Endothelial cell of umbilical vein (primary cell): ENCODE data around the gene RASGEF1C. TPM values are rescaled to one million over a fixed set of nuclear protein-coding genes. Genes with fewer than 3 reads are reported as not detected.
A peak's percentile ranks its signal among the peaks of the same experiment; 100 is the strongest.

Experiments used
- BruUV-seq: library from RNA; stranded (reverse); fragments of 400-500 nt; replicated peaks from 2 replicates; lab custom pipeline; 2021; lab: Mats Ljungman, UMichigan
- CTCF ChIA-PET: fragments of 300-600, 350-600 bp; sonication (Branson Sonifier 250); formaldehyde crosslinking; loops from one replicate; lab custom pipeline; 2021; ENCODE audit warnings: antibody characterized with exemption, inconsistent platforms; lab: Charles Lee
- POLR2A ChIA-PET: fragments of 300-600, 350-600 bp; sonication (Branson Sonifier 250); formaldehyde crosslinking; loops from one replicate; lab custom pipeline; 2021; ENCODE audit warnings: antibody characterized with exemption, inconsistent platforms; lab: Charles Lee
- DNase-seq: peaks from one replicate; pipeline ENCODE4 v3.0.0-alpha.2; 2011; ENCODE audit warnings: low read depth, low spot score
- FAIRE-seq: peaks from 2 replicates; lab custom pipeline; 2011; peaks lifted over from hg19 to GRCh38; lab: Jason Lieb, UNC
- H2AFZ ChIP-seq: 2 replicates; pipeline ENCODE4 v1.6.0; 2012; ENCODE audit warnings: low read depth, low read length, control low read depth, inconsistent platforms
- H3K27ac ChIP-seq: 2 replicates; pipeline ENCODE4 v1.5.1; 2011; ENCODE audit warnings: low read depth, mild to moderate bottlenecking, control low read depth, low read length, moderate library complexity; ENCODE audit not compliant: insufficient read depth
- H3K27me3 ChIP-seq, 2 experiments: 2 replicates each; pipeline versions ENCODE4 v1.6.0 to v1.6.1; 2011; ENCODE audit warnings: low read length in 2 of 2, mixed read lengths in 1 of 2; ENCODE audit not compliant: control insufficient read depth in 2 of 2, insufficient read depth in 2 of 2
- H3K36me3 ChIP-seq, 2 experiments: 2 replicates in 1 of 2; 3 replicates in 1 of 2; pipeline ENCODE4 v1.5.1; 2011; ENCODE audit warnings: low read length in 2 of 2, mild to moderate bottlenecking in 1 of 2, moderate library complexity in 1 of 2; ENCODE audit not compliant: control insufficient read depth in 2 of 2, insufficient read depth in 2 of 2; ENCODE audit errors: extremely low read depth in 1 of 2
- H3K4me1 ChIP-seq: 3 replicates; pipeline ENCODE4 v1.5.1; 2011; ENCODE audit warnings: mild to moderate bottlenecking, low read length; ENCODE audit not compliant: control insufficient read depth, insufficient read depth; ENCODE audit errors: extremely low read depth
- H3K4me2 ChIP-seq: 2 replicates; pipeline ENCODE4 v1.6.1; 2011; ENCODE audit warnings: low read length, control low read depth, mixed read lengths; ENCODE audit not compliant: insufficient read depth
- H3K4me3 ChIP-seq, 3 experiments: fragments of 200-600 bp in 1 of 3; sonication (generic), shearing (Covaris generic) in 1 of 3; replicated peaks in 1 of 3; 2 replicates each; pipeline ENCODE4 v1.5.1; 2011 to 2016; ENCODE audit warnings: control low read depth in 3 of 3, low read length in 3 of 3, mild to moderate bottlenecking in 2 of 3, inconsistent platforms in 1 of 3, low read depth in 1 of 3, moderate library complexity in 1 of 3; ENCODE audit not compliant: insufficient read depth in 1 of 3
- H3K79me2 ChIP-seq: 2 replicates; pipeline ENCODE4 v1.6.0; 2012; ENCODE audit warnings: low read length, inconsistent platforms; ENCODE audit not compliant: control insufficient read depth, insufficient read depth
- H3K9ac ChIP-seq: replicated peaks from 2 replicates; pipeline ENCODE3; 2011; ENCODE audit warnings: low read length, control low read depth; ENCODE audit not compliant: insufficient read depth; ENCODE audit errors: extremely low read depth
- H3K9me1 ChIP-seq: replicated peaks from 3 replicates; pipeline ENCODE4 v1.6.0; 2011; ENCODE audit warnings: mild to moderate bottlenecking, low read length; ENCODE audit not compliant: control insufficient read depth, insufficient read depth; ENCODE audit errors: extremely low read depth
- H3K9me3 ChIP-seq: replicated peaks from 2 replicates; pipeline ENCODE4 v1.5.1; 2012; ENCODE audit warnings: low read length, inconsistent platforms; ENCODE audit not compliant: control insufficient read depth, insufficient read depth
- H4K20me1 ChIP-seq: replicated peaks from 2 replicates; pipeline ENCODE3; 2011; ENCODE audit warnings: mild to moderate bottlenecking, low read length; ENCODE audit not compliant: control insufficient read depth, insufficient read depth; ENCODE audit errors: extremely low read depth
- EZH2 ChIP-seq: IDR thresholded peaks from 2 replicates; pipeline ENCODE4 v1.6.1; 2012; ENCODE audit warnings: borderline replicate concordance, low read depth, mild to moderate bottlenecking, moderate library complexity, low read length, inconsistent platforms; ENCODE audit not compliant: severe bottlenecking
- FOS ChIP-seq: IDR thresholded peaks from 2 replicates; pipeline ENCODE4 v1.6.1; 2011; ENCODE audit warnings: mild to moderate bottlenecking, low read length, moderate library complexity, borderline replicate concordance; ENCODE audit not compliant: insufficient read depth
- GATA2 ChIP-seq: IDR thresholded peaks from 2 replicates; pipeline ENCODE4 v1.7.0; 2011; ENCODE audit warnings: low read depth, mild to moderate bottlenecking, moderate library complexity, mixed read lengths, low read length; ENCODE audit not compliant: insufficient read length, insufficient read depth
- JUN ChIP-seq: IDR thresholded peaks from 2 replicates; pipeline ENCODE4 v1.6.1; 2011; ENCODE audit warnings: borderline replicate concordance, low read depth; ENCODE audit not compliant: insufficient read length, insufficient read depth
- MYC ChIP-seq: IDR thresholded peaks from one replicate; pipeline ENCODE4 v1.6.1; 2011; ENCODE audit warnings: mild to moderate bottlenecking, low read depth, low read length
- POLR2A ChIP-seq: IDR thresholded peaks from 2 replicates; pipeline ENCODE4 v1.6.1; 2012; ENCODE audit warnings: low read depth, mild to moderate bottlenecking, control low read depth, low read length
- POLR2AphosphoS5 ChIP-seq: IDR thresholded peaks from 2 replicates; pipeline ENCODE4 v1.6.1; 2012; ENCODE audit warnings: low read depth, mild to moderate bottlenecking, control low read depth, low read length, moderate library complexity; ENCODE audit not compliant: insufficient read depth
- dilution Hi-C: fragments of 300-500 bp; cut with MboI; formaldehyde crosslinking; loops from one replicate; pipeline ENCODE4 v1.15.0; 2019; ENCODE audit warnings: low sequenced_read_pairs; ENCODE audit not compliant: extremely low pct_ligation_motif_present
- intact Hi-C: fragments of 100-400 bp; cut with micrococcal nuclease; formaldehyde crosslinking; loops from one replicate; pipeline ENCODE4 v1.10.0; 2022
- polyA plus RNA-seq, 4 experiments: library from polyadenylated mRNA; depleted of rRNA in 3 of 4; stranded (reverse) in 3 of 4; unstranded in 1 of 4; fragments of >200 nt; gene quantifications; 2 replicates each; pipeline versions ENCODE4 v1.2.1 to v1.2.3, GENCODE V29; 2011 to 2012; ENCODE audit warnings: missing spikeins in 1 of 4
- total RNA-seq: library from RNA; stranded (reverse); gene quantifications from 2 replicates; pipeline ENCODE4 v1.2.3, GENCODE V29; 2021
- TF ChIP-seq, protein P1 (sequence below): IDR thresholded peaks from 2 replicates; pipeline ENCODE4 v1.6.1; 2011; ENCODE audit not compliant: insufficient read depth, insufficient read length
- TF ChIP-seq, protein P2 (sequence below), 2 donors: IDR thresholded peaks; 1 replicate in 1 of 2; 2 replicates in 1 of 2; pipeline ENCODE4 v1.5.1; 2011; ENCODE audit warnings: low read length in 2 of 2, mild to moderate bottlenecking in 2 of 2, moderate library complexity in 2 of 2, control low read depth in 1 of 2, inconsistent platforms in 1 of 2, low read depth in 1 of 2; ENCODE audit not compliant: insufficient read depth in 1 of 2; ENCODE audit errors: extremely low read depth in 1 of 2

The RASGEF1C gene
- total and polyA plus RNA-seq, 2 donors (not counting 3 experiments of a cell fraction or from before 2014, with no cell fraction given) = not detected

DNA sequence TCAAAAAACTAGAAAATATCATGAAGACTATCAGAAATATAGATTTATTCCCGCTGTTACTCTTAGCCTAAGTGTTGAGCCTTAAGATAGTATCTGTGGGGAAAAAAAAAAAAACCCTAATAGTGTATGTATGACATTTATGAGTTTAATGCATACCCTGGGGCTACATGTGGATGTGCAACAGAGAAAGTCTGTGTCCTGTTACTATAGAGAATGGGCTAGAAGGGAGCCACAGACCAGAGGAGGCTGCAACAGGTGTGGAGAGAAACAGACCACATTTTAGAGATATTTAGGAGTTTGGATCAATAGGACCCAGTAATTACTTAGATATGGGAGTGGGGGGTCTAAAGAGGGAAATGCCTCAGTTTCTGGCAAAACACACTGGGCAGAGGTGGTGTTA, 152.9 kb downstream of the RASGEF1C start:
- Histone ChIP-seq H3K4me3 (no peak overlapping the region), H3K27ac (peak overlapping the region; percentile 68), H3K27me3 (no peaks in the 10 kb centered on the region), H3K9ac (peak overlapping the region; percentile 10), H3K9me3 (no peaks in the 10 kb centered on the region), H3K9me1 (no peaks in the 10 kb centered on the region), H4K20me1 (no peaks in the 10 kb centered on the region), H3K79me2 (peaks cover 15% of the 10 kb centered on the region), H3K4me2 (peak overlapping the region; percentile 33), H3K36me3 (no peaks in the 10 kb centered on the region), H2AFZ (no peak overlapping the region), H3K4me1 (peaks cover 18% of the 10 kb centered on the region)
- ChIA-PET CTCF (no interaction called here), POLR2A (no interaction called here)
- FAIRE-seq (no peak), DNase-seq (no peak)
- TF ChIP-seq FOS = no peak
- dilution Hi-C loops (no loop called here), intact Hi-C loops (loop anchor here (1.0 to 2.0 kb wide), 2 partner anchors 14 to 29 kb away; no protein-coding TSS in a partner anchor)
- no TSS peak for BruUV-seq

DNA sequence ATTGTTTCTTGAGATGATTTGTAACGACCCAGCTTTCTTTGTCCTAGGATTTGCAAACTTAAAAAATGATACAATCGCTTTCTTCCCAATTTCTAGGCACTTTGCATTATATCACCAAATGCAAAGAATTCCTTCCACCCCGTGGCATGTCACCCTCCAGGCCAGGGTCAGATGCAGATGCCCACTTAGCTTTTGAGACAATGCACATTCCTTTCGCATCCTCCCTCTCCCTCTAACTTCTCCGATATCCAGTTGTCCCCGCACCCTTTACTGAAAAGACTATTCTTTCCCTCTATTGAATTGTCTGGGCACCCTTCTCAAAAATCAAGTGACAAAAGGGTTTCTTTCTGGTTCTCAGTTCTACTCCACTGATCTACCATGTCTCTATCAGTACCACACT, 154.8 kb downstream of the RASGEF1C start:
- Histone ChIP-seq H2AFZ (no peak overlapping the region), H3K4me2 (no peak overlapping the region), H3K4me3 (no peak overlapping the region), H3K79me2 (peaks cover 14% of the 10 kb centered on the region), H3K9ac (no peak overlapping the region), H3K36me3 (no peaks in the 10 kb centered on the region), H3K4me1 (peaks cover 18% of the 10 kb centered on the region), H3K27me3 (no peaks in the 10 kb centered on the region), H3K9me3 (no peaks in the 10 kb centered on the region), H3K9me1 (no peaks in the 10 kb centered on the region), H4K20me1 (no peaks in the 10 kb centered on the region), H3K27ac (no peak overlapping the region)
- TF ChIP-seq MYC = no peak
- TF ChIP-seq POLR2A = no peak
- TF ChIP-seq POLR2AphosphoS5 = no peak
- TF ChIP-seq, protein P1, sequence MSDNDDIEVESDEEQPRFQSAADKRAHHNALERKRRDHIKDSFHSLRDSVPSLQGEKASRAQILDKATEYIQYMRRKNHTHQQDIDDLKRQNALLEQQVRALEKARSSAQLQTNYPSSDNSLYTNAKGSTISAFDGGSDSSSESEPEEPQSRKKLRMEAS = no peak
- TF ChIP-seq, protein P2, sequence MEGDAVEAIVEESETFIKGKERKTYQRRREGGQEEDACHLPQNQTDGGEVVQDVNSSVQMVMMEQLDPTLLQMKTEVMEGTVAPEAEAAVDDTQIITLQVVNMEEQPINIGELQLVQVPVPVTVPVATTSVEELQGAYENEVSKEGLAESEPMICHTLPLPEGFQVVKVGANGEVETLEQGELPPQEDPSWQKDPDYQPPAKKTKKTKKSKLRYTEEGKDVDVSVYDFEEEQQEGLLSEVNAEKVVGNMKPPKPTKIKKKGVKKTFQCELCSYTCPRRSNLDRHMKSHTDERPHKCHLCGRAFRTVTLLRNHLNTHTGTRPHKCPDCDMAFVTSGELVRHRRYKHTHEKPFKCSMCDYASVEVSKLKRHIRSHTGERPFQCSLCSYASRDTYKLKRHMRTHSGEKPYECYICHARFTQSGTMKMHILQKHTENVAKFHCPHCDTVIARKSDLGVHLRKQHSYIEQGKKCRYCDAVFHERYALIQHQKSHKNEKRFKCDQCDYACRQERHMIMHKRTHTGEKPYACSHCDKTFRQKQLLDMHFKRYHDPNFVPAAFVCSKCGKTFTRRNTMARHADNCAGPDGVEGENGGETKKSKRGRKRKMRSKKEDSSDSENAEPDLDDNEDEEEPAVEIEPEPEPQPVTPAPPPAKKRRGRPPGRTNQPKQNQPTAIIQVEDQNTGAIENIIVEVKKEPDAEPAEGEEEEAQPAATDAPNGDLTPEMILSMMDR (IDR thresholded peaks at IDR 0.05; ENCODE audit: extremely low read depth in 1 of 2, insufficient read depth in 1 of 2, low read depth in 1 of 2, low read length in 2 of 2) = no peak
- TF ChIP-seq EZH2 = no peak
- no peak for TF ChIP-seq FOS
- no peak for TF ChIP-seq GATA2
- TF ChIP-seq JUN = no peak
- ChIA-PET CTCF (no interaction called here), POLR2A (no interaction called here)
- BruUV-seq = no TSS peak
- no peak for FAIRE-seq
- intact Hi-C loops (no loop called here), dilution Hi-C loops (no loop called here)
- no peak for DNase-seq
